GM18508 (cell line): ENCODE results near the gene ADAR.

ENCODE experiments used
- ATAC-seq: cut with Tn5 transposase; IDR thresholded peaks from one replicate; pipeline ENCODE4 v1.9.1; 2021; ENCODE audit warnings: moderate number of reproducible peaks; ENCODE audit not compliant: insufficient read depth, unreplicated experiment

ADAR gene

GRCh38 chr1:154586231-154586630 is 21.8 kb downstream of the ADAR start:
- ATAC-seq: no peak

DNA sequence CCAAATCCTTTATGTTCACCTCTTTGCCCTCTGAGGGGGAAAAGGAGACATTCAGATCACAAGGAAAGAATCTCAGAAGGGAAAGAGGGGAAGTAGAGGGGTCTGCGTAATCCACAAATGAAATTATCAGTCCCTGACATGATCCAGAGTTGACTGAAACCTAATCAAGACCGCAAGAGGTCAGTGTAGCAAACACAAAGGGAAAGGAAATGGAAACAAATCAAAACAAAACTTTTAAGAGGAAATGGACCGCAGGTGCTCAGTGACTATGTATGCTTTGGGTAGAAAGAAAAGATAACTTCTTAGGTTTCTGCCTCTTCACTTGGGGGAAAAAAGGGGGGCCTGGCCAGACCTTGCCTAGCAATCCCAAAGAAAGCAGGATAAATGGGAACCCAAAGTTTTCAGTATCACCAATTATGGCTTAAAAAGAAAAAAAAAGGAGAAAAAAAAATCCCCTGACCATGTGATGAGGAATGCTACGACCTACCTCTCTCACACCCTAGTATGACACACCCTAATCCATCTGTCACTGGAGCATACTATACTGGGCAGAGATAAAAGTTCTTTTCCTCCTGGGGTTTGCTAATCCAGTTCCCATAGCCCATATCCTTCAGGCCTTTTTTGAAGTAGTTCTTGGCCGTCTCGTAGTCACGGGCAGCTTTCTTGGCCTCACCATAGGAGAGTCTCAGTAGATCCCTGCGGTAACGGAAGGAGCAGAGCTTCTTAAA is 23.6 kb downstream of the ADAR start:
- no peak for ATAC-seq

DNA sequence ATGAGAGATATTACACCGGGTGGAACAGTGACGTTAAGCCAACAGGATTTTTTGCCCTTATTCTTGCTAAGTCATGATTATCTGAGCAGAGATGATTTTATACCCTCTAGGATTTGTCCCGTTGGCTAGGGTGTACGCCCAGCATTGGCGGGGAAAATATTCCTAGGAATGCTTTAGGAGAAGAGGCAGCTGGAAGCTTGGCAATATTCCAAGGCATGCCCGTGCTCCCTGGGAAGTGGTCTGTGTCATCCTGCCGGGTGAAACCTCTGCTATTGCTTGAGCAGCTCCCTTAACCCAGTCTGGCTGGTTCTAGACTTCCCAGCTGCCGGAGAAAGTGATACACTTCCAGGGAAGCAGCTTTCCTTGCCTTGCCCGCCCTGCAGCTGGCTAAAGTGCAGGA is 24.2 kb downstream of the ADAR start:
- ATAC-seq: no peak

DNA sequence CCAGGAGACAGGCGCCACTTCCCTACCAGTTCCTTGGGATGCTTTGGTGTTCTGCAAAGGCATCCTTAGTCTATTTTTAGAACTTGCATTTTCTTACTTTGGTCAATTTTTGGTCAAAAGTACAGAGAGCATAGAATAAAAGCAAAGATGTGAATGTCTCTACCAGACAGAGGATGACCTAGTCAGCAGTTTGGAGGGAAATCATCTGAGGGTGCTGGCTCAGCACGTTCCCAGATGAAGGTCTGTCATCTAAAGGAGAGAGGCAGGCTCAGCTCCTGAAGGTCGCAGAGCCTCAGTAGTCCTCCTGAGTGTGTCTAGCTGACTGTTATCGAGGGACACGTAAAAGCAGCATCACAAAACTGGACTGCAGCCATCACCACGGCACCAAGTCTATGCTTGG is 25.1 kb downstream of the ADAR start:
- no peak for ATAC-seq

GRCh38 chr1:154581766-154582165 is 26.2 kb downstream of the ADAR start:
- ATAC-seq: no peak

GRCh38 chr1:154579374-154579773 is 28.6 kb downstream of the ADAR start:
- ATAC-seq: no peak

DNA sequence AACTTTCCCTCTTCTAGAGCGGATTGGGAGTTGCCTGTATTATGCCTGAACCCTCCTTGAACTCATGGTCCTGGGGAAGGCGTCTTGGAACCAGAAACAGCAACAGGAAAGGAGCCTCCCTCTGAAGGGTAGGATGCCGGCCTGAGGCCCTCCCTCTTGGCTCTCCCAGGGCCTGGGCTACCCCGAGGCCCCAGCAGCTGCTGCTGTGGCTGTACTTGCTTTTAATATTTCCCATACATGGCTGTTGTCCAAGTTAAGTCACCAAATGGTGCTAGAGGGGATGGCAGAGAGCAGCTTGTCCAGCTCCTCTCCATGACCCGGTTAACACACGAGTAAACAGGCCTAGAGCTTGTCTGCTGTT is 29.9 kb downstream of the ADAR start:
- ATAC-seq: no peak

DNA sequence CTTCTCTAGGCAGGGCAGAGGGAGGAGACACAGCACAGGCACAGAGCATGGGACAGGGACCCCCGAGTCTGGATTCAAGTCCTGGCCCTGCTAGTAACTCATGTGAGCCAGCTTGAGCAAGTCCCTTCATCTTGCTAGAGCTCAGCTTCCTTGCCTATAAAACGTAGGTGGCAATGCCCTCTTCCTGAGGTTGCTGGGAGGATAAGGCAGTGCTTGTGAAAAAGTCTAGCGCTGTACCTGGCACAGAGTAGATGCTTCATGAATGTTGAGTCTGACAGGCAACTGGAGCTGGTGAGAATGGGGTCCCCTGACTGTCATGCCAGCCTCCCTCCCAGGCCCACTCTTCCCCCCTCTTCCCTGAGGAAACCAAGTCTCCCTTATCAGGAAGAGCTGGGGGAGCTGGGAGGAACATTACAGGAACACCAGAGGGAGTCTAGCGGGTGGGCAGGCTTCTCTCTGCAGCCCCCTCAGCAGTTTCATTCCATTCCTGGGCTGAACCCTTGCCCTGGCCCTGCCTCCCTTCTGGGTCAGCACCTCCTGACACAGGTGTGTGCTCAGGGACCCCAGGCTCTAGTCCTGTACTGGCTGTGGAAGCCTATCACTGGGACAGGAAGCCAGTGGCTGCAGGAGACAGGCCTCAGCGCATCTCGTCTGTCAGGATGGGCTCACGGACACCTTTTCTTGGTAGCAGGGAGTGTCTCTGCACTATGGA is 30.5 kb downstream of the ADAR start:
- no peak for ATAC-seq

DNA sequence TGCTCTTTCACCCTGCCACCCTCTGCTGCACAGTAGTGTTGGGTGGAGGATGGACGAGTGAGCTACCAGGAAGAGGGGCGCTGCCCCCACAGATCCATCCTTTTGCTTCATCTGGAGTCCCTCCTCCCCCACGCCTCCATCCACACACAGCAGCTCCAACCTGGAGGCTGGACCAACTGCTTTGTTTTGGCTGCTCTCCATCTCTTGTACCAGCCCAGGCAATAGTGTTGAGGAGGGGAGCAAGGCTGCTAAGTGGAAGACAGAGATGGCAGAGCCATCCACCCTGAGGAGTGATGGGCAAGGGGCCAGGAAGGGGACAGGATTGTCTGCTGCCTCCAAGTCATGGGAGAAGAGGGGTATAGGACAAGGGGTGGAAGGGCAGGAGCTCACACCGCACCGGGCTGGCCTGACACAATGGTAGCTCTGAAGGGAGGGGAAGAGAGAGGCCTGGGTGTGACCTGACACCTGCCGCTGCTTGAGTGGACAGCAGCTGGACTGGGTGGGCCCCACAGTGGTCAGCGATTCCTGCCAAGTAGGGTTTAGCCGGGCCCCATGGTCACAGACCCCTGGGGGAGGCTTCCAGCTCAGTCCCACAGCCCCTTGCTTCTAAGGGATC is 31.9 kb downstream of the ADAR start:
- no peak for ATAC-seq

GRCh38 chr1:154575147-154575927 is 32.6 kb downstream of the ADAR start:
- no peak for ATAC-seq

DNA sequence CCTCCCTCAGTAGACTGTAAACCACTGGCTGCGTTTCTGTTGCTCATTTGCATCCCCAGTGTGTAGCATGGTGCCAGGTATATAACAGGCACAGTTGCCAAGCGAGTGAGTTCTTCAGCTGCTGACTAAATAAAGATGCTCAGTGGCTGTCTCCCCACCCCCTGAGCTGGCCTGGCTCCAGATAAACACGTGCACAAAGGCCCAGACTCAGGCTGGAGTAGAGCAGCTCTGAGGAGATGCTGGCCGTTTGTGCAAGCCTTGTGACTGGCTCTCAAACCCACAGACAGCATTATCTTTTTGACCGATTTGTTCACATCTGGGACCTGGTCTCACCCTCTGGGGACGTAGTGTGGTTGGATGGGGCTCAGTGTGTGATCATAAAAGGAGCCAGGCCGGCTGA is 33.3 kb downstream of the ADAR start:
- ATAC-seq: no peak

DNA sequence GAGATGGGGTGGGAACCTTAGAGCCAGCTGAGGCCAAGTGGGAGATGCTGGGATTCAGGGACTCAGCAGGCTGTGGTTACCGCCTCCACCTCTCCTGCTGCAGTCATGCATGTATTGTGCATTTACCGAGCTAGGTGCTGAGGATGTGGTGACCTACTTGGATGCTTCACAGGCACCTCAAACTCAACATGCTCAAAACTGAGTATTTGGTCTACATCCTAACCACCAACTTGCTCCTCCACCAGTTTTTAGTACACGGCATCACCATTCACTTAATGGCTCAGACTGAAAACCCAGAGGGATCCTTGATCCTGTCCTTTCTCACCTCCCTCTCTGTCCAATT is 34.8 kb downstream of the ADAR start:
- no peak for ATAC-seq

DNA sequence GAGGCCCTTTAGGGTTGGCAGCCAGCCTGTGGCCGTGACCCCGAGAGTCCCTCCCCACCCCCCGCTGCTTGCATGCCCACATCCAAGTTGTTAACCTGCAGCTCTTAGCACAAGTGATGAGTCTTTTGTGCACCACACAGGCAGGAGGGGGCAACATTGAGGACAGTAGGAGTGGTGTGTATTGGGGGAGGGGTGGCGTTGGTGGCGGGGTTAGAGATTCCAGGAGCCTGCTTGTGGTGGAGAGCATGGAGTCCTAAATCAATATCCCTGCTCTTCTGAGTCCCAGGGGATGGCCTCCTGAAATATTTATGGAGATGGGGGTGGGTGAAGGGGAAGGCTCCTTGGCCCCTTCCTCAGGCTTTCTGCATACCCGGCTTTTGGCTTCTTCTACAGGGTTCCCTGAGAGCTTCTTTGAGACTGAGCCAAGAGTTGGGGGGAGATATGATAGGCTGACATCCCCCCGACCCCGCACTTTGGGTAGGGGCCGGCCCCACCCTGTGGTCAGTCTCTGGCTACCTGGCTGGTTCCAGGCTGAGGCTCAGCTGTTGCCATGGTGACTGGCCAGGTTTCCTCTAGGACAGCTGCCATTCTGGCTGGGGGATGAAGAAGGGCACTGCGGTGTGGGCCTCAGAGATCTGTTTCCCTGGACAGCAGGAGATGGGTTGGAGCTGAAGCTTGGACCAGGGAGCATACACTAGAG is 35.4 kb downstream of the ADAR start:
- ATAC-seq: no peak

DNA sequence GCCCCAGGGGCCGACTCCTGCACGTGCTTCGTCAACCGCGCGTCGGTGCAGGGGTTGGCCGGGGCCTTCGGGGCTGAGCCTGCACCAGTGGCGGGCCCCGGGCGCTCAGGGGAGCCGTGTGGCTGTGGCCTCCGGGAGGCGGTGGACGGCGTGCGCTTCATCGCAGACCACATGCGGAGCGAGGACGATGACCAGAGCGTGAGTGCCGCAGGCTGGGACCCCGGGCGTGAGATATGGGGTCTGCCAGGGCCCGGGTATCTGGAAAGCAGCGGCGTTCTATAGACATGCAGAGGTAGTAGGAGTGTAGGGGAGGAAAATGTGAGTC is 36.1 kb downstream of the ADAR start:
- ATAC-seq: no peak

GRCh38 chr1:154571244-154571963 is 36.6 kb downstream of the ADAR start:
- ATAC-seq: no peak

DNA sequence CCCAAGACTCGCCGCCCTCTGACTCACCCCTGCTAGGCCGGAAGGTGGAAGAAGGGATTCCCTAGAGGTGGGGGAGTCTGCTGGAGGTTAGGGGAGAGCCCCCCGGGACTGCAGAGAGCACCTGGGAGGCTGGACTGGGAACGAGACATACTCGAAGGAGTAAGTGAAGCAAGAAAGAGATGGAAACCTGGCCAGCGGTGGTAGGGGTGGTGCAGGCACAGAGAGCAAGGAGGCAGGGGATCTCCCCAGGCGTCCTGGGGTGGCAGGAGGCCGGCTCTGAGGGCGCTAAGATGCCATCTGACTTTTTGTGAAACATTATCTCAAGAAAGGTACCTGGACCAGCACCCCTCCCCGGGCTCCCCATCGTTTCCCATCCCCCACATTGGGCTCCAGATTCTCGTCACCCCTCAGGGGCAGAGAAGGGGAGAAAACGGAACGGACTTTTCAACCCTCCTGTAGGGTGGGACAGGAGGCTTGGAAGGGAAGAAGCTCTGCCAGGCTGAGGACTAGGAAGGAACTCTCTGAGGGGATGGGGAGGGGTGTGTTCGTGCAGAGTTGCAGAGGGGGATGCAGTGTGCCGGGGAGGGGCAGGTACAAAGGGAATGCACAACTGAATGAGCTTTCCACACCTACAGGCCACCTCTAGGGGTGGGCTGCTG is 39.7 kb downstream of the ADAR start:
- no peak for ATAC-seq

DNA sequence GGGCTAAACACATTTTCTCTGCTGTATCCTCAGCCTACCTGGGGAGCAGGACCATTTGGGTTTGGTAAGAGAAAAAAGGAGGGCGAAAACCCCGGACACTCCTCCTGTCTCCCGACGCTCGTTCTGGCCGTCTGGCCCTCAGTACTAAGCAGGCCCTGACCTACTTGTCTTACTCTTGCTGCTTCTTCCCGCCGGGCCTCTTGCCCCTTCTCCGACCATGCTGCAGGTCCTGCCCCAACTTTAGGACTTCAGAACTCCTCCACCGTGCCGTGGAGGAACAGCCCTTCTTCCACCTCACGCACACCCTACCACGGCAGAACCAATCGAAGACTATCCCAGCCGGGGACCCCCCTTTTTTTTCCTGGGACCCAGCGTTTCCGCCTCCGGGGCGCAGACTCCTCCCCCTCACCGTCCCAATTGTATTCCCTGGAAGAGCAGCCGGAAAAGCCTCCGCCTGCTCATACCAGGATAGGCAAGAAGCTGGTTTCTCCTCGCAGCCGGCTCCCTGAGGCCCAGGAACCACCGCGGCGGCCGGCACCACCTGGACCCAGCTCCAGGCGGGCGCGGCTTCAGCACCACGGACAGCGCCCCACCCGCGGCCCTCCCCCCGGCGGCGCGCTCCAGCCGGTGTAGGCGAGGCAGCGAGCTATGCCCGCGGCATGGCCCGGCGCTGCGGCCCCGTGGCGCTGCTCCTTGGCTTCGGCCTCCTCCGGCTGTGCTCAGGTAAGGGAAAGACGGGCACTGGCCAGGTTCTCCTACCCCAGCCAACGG is 40.4 kb downstream of the ADAR start, which contains the start of gene CHRNB2:
Gene CHRNB2, plus strand, starts transcription at position 393 of the 771 bp plus-strand sequence. Its CDS starts 267 bp downstream, at position 660.
- ATAC-seq: no peak

DNA sequence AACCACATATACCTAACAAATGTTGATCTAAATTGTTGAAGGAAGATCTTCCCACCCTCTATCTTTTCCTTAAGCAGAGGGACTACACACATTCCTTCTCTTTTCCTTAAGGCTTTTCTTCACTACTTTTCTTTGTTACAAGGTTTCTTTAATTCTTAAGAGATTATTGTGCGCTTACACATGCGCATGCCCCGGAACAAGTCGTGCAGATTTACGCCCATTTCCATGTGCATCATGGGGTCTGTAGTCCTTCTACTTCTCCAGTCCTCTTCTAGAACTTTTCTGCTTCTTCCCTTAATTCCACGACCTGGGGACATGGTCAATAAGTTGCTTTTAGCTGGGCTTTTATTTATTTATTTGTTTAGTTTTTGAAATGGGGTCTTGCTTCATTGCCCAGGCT is 42.1 kb downstream of the ADAR start:
- ATAC-seq: no peak
